ENCODE results near the gene WDR44. TPM values are rescaled to one million over a fixed set of nuclear protein-coding genes. Genes with fewer than 3 reads are reported as not detected.

WDR44 gene
- total and polyA plus RNA-seq, 2 of the 13 experiments (the other 11 are each of a cell fraction or from before 2014, with no cell fraction given): 2.2 to 4.3 TPM

GRCh38 chrX:118368398-118368797, 22.5 kb downstream of the WDR44 start:
- H4K20me1 ChIP-seq (ENCODE audit: insufficient read depth, low read length): no peaks in the 10 kb centered on the region
- intact Hi-C loops (cut with micrococcal nuclease; ENCODE audit: unreplicated experiment): no loop called here
- H3K4me3 ChIP-seq (replicated peaks in 1 of 3; ENCODE audit: insufficient read depth in 1 of 3, low read depth in 2 of 3, low read length in 3 of 3): no peak overlapping the region
- ATAC-seq (no peak), FAIRE-seq (no peak), DNase-seq (ENCODE audit: low spot score) (no peak)
- no TSS peak for BruUV-seq (replicated peaks)
- peaks cover 2% of the 10 kb centered on the region for H3K79me2 ChIP-seq (ENCODE audit: insufficient read depth, low read length)
- H3K36me3 ChIP-seq (replicated peaks in 1 of 2; ENCODE audit: control insufficient read depth in 1 of 2, insufficient read depth in 2 of 2, low read length in 2 of 2): no peaks in the 10 kb centered on the region
- no peaks in the 10 kb centered on the region for H3K4me1 ChIP-seq (ENCODE audit: insufficient read depth, low read length)
- ChIA-PET POLR2A (no interaction called here), CTCF (ENCODE audit: low intra/inter-chr PET ratio, low total read pairs) (no interaction called here)
- no peaks in the 10 kb centered on the region for H3K9me3 ChIP-seq (ENCODE audit: low read length)
- H3K4me2 ChIP-seq (ENCODE audit: low read depth, low read length): no peak overlapping the region
- 95% methylated on average over 3 of the region's 4 CpGs for WGBS (ENCODE audit: low lambda C conversion rate)
- in situ Hi-C loops (cut with HindIII; ENCODE audit: extremely low pct_ligation_motif_present, low pct_unique_long_range_greater_than_20kb): no loop called here
- H3K9ac ChIP-seq (ENCODE audit: insufficient read depth, low read depth, low read length): no peak overlapping the region
- H3K27ac ChIP-seq (ENCODE audit: extremely low read length, insufficient read depth, low read length): no peak overlapping the region
- H3K27me3 ChIP-seq (ENCODE audit: control insufficient read depth in 1 of 2, insufficient read depth in 2 of 2, low read length in 2 of 2): no peaks in the 10 kb centered on the region
- H2AFZ ChIP-seq (ENCODE audit: low read length): no peak overlapping the region
- TF ChIP-seq SAP130 (CRISPR knock-in tag; IDR thresholded peaks at IDR 0.05; ENCODE audit: low read depth) (no peak), DNMT1 (CRISPR knock-in tag; IDR thresholded peaks at IDR 0.05) (no peak), HIVEP1 (CRISPR knock-in tag; IDR thresholded peaks at IDR 0.05) (no peak), ZBTB10 (CRISPR knock-in tag; IDR thresholded peaks at IDR 0.05; ENCODE audit: borderline replicate concordance) (no peak), MED8 (CRISPR knock-in tag; IDR thresholded peaks at IDR 0.05; ENCODE audit: insufficient replicate concordance) (no peak), ZFP41 (CRISPR knock-in tag; IDR thresholded peaks at IDR 0.05; ENCODE audit: borderline replicate concordance) (no peak), ZNF224 (CRISPR knock-in tag; IDR thresholded peaks at IDR 0.05) (no peak), HOXA9 (CRISPR knock-in tag; IDR thresholded peaks at IDR 0.05; ENCODE audit: borderline replicate concordance) (no peak), TRIM22 (IDR thresholded peaks at IDR 0.05) (no peak), ZBTB40 (IDR thresholded peaks at IDR 0.05) (no peak), ZBTB40 (CRISPR knock-in tag; IDR thresholded peaks at IDR 0.05) (no peak), ZNF709 (CRISPR knock-in tag; IDR thresholded peaks at IDR 0.05) (no peak), ARNT2 (CRISPR knock-in tag; IDR thresholded peaks at IDR 0.05; ENCODE audit: low read depth) (no peak)

Data from HepG2 (cell line).